ENCODE measurements around the gene MRPL28. TPM values are rescaled to one million over a fixed set of nuclear protein-coding genes. Genes with fewer than 3 reads are reported as not detected.
A peak's percentile ranks its signal among the peaks of the same experiment; 100 is the strongest.
"Not testable (repeated sequence)": the region's sequence is repeated elsewhere in the genome, so short reads cannot be mapped to it uniquely, and the experiment has no call there.

MRPL28 gene
- 141 TPM for polyA plus RNA-seq (2012; ENCODE audit: insufficient read depth, insufficient read length)

GRCh38 chr16:370443-370842, at the start of gene MRPL28:
Gene MRPL28, minus strand, starts transcription at chr16:370538. Its CDS starts 320 bp downstream, at chr16:370218.
- DNase-seq (ENCODE audit: low read depth, low spot score) = peak; percentile 95
- H3K4me3 ChIP-seq (ENCODE audit: low read length) = peak within 1 kb of the TSS; percentile 46

- H3K4me3 ChIP-seq (ENCODE audit: low read length); DNase-seq (ENCODE audit: low read depth, low spot score): not testable (repeated sequence)
Observed at GRCh38 chr16:415170-415498, 44.8 kb upstream of the MRPL28 start.

GRCh38 chr16:414395-415169, 44.2 kb upstream of the MRPL28 start:
- H3K4me3 ChIP-seq (ENCODE audit: low read length) = no peak overlapping the region
- no peak for DNase-seq (ENCODE audit: low read depth, low spot score)

- no peak overlapping the region for H3K4me3 ChIP-seq (ENCODE audit: low read length)
- no peak for DNase-seq (ENCODE audit: low read depth, low spot score)
Observed at GRCh38 chr16:411576-412265, 41.4 kb upstream of the MRPL28 start.

GRCh38 chr16:410516-411178, 40.3 kb upstream of the MRPL28 start:
- DNase-seq (ENCODE audit: low read depth, low spot score) = no peak
- no peak overlapping the region for H3K4me3 ChIP-seq (ENCODE audit: low read length)

GRCh38 chr16:407253-407652, 36.9 kb upstream of the MRPL28 start:
- H3K4me3 ChIP-seq (ENCODE audit: low read length) = no peak overlapping the region

GRCh38 chr16:405548-406506, 35.5 kb upstream of the MRPL28 start:
- no peak overlapping the region for H3K4me3 ChIP-seq (ENCODE audit: low read length)
- DNase-seq (ENCODE audit: low read depth, low spot score) = no peak

More at GRCh38 chr16:407253-407652, 36.9 kb upstream of the MRPL28 start:
- no peak for DNase-seq (ENCODE audit: low read depth, low spot score)

- H3K4me3 ChIP-seq (ENCODE audit: low read length) = no peak overlapping the region
- DNase-seq (ENCODE audit: low read depth, low spot score) = no peak
Observed at GRCh38 chr16:404971-405486, 34.7 kb upstream of the MRPL28 start.

GRCh38 chr16:401468-402348, 31.4 kb upstream of the MRPL28 start, which contains the start of gene DECR2:
Gene DECR2, plus strand, starts transcription at chr16:401885. Its CDS starts 79 bp downstream, at chr16:401964.
- peak; percentile 71 for DNase-seq (ENCODE audit: low read depth, low spot score)
- H3K4me3 ChIP-seq (ENCODE audit: low read length) = peak within 1 kb of the TSS; percentile 65

GRCh38 chr16:400061-400591, 29.8 kb upstream of the MRPL28 start:
- peak overlapping the region; percentile 62 for H3K4me3 ChIP-seq (ENCODE audit: low read length)
- DNase-seq (ENCODE audit: low read depth, low spot score) = no peak

- no peak for DNase-seq (ENCODE audit: low read depth, low spot score)
- no peak overlapping the region for H3K4me3 ChIP-seq (ENCODE audit: low read length)
Observed at GRCh38 chr16:399340-400019, 29.1 kb upstream of the MRPL28 start.

- DNase-seq (ENCODE audit: low read depth, low spot score) = no peak
Observed at GRCh38 chr16:398561-399339, 28.4 kb upstream of the MRPL28 start.

GRCh38 chr16:397736-398332, 27.5 kb upstream of the MRPL28 start:
- H3K4me3 ChIP-seq (ENCODE audit: low read length) = no peak overlapping the region
- no peak for DNase-seq (ENCODE audit: low read depth, low spot score)

More at GRCh38 chr16:398561-399339, 28.4 kb upstream of the MRPL28 start:
- no peak overlapping the region for H3K4me3 ChIP-seq (ENCODE audit: low read length)

GRCh38 chr16:397135-397661, 26.9 kb upstream of the MRPL28 start, which contains the start of gene NME4:
Gene NME4, plus strand, starts transcription at chr16:397199. Its CDS starts 24 bp downstream, at chr16:397223.
- DNase-seq (ENCODE audit: low read depth, low spot score) = no peak
- peak within 1 kb of the TSS; percentile 48 for H3K4me3 ChIP-seq (ENCODE audit: low read length)

GRCh38 chr16:396605-397004, 26.3 kb upstream of the MRPL28 start:
- H3K4me3 ChIP-seq (ENCODE audit: low read length) = peak overlapping the region; percentile 46
- no peak for DNase-seq (ENCODE audit: low read depth, low spot score)

Data from Jurkat, Clone E6-1 (cell line).